HepG2 (cell line): ENCODE results near the gene DDAH2. TPM values are rescaled to one million over a fixed set of nuclear protein-coding genes. Genes with fewer than 3 reads are reported as not detected.

Experiments
- CCDC6 ChIP-seq: sonication (generic); formaldehyde crosslinking; IDR thresholded peaks from 2 replicates; pipeline ENCODE4 v1.8.1; 2022; ENCODE audit warnings: mild to moderate bottlenecking, missing genetic modification reagents, moderate library complexity
- CREBL2 ChIP-seq: sonication (generic); formaldehyde crosslinking; IDR thresholded peaks from 2 replicates; pipeline ENCODE4 v1.8.1; 2023; ENCODE audit warnings: missing genetic modification reagents, mild to moderate bottlenecking, borderline replicate concordance
- DDIT3 ChIP-seq: sonication (generic); formaldehyde crosslinking; IDR thresholded peaks from 2 replicates; pipeline ENCODE4 v1.4.0; 2020; ENCODE audit warnings: mild to moderate bottlenecking, missing genetic modification reagents
- FOXJ3 ChIP-seq: sonication (generic); formaldehyde crosslinking; IDR thresholded peaks from 2 replicates; pipeline ENCODE4 v1.4.0; 2020; ENCODE audit warnings: missing genetic modification reagents, mild to moderate bottlenecking, borderline replicate concordance
- HNRNPH1 ChIP-seq: fragments of 200-400 bp; formaldehyde crosslinking; optimal IDR thresholded peaks from 2 replicates; pipeline ENCODE3; 2017; ENCODE audit warnings: mild to moderate bottlenecking, low read depth, low read length
- NR2C2 ChIP-seq: sonication (generic); formaldehyde crosslinking; IDR thresholded peaks from 2 replicates; pipeline ENCODE4 v1.4.0; 2020; ENCODE audit warnings: missing genetic modification reagents, mild to moderate bottlenecking, moderate library complexity, borderline replicate concordance
- PRMT3 ChIP-seq: sonication (generic); formaldehyde crosslinking; IDR thresholded peaks from 2 replicates; pipeline ENCODE4 v1.8.1; 2022; ENCODE audit warnings: low read depth, mild to moderate bottlenecking, moderate library complexity, missing genetic modification reagents, borderline replicate concordance
- RFX1 ChIP-seq: fragments of 450-650 bp; IDR thresholded peaks from 2 replicates; pipeline ENCODE4 v1.6.1; 2017
- SCMH1 ChIP-seq: sonication (generic); formaldehyde crosslinking; IDR thresholded peaks from 2 replicates; pipeline ENCODE4 v1.9.0; 2021; ENCODE audit warnings: missing genetic modification reagents, mild to moderate bottlenecking, borderline replicate concordance
- ZBTB20 ChIP-seq: sonication (generic); formaldehyde crosslinking; IDR thresholded peaks from 2 replicates; pipeline ENCODE4 v1.8.1; 2023; ENCODE audit warnings: missing genetic modification reagents, low read depth, mild to moderate bottlenecking, borderline replicate concordance
- ZBTB34 ChIP-seq: sonication (generic); formaldehyde crosslinking; IDR thresholded peaks from 2 replicates; pipeline ENCODE4 v1.8.0; 2022; ENCODE audit warnings: mild to moderate bottlenecking, missing genetic modification reagents
- ZBTB42 ChIP-seq: sonication (generic); formaldehyde crosslinking; IDR thresholded peaks from 2 replicates; pipeline ENCODE4 v1.5.0; 2020; ENCODE audit warnings: mild to moderate bottlenecking, missing genetic modification reagents
- ZKSCAN1 ChIP-seq: fragments of 150-350 bp; IDR thresholded peaks from 2 replicates; pipeline ENCODE4 v1.6.1; 2014; ENCODE audit warnings: low read length
- ZNF121 ChIP-seq: sonication (generic); formaldehyde crosslinking; IDR thresholded peaks from 2 replicates; pipeline ENCODE4 v1.5.0; 2020; ENCODE audit warnings: mild to moderate bottlenecking, missing genetic modification reagents
- ZNF441 ChIP-seq: sonication (generic); formaldehyde crosslinking; IDR thresholded peaks from 2 replicates; pipeline ENCODE4 v1.7.0; 2021; ENCODE audit warnings: missing genetic modification reagents, borderline replicate concordance
- ZNF446 ChIP-seq: sonication (generic); formaldehyde crosslinking; IDR thresholded peaks from 2 replicates; pipeline ENCODE4 v1.5.0; 2020; ENCODE audit warnings: mild to moderate bottlenecking, missing genetic modification reagents
- ZNF510 ChIP-seq: sonication (generic); formaldehyde crosslinking; IDR thresholded peaks from 2 replicates; pipeline ENCODE4 v1.4.0; 2020; ENCODE audit warnings: low read depth, mild to moderate bottlenecking, missing genetic modification reagents
- ZNF558 ChIP-seq: sonication (generic); formaldehyde crosslinking; IDR thresholded peaks from 2 replicates; pipeline ENCODE4 v1.9.0; 2022; ENCODE audit warnings: mild to moderate bottlenecking, missing genetic modification reagents, borderline replicate concordance
- ZNF570 ChIP-seq: sonication (generic); formaldehyde crosslinking; IDR thresholded peaks from 2 replicates; pipeline ENCODE4 v1.4.0; 2020; ENCODE audit warnings: mild to moderate bottlenecking, missing genetic modification reagents, borderline replicate concordance
- ZNF589 ChIP-seq: sonication (generic); formaldehyde crosslinking; conservative IDR thresholded peaks from 2 replicates; pipeline ENCODE4 v1.8.0; 2022; ENCODE audit warnings: mild to moderate bottlenecking, moderate library complexity, missing genetic modification reagents
- ZNF878 ChIP-seq: sonication (generic); formaldehyde crosslinking; IDR thresholded peaks from 2 replicates; pipeline ENCODE4 v1.8.1; 2023; ENCODE audit warnings: mild to moderate bottlenecking, missing genetic modification reagents, moderate library complexity
- polyA plus RNA-seq, 8 experiments: library from polyadenylated mRNA; depleted of rRNA in 3 of 8; stranded (reverse) in 7 of 8; unstranded in 1 of 8; fragments of >200 nt; fragmentation: Illumina TruSeq in 4 of 8; extraction: Trizol in 4 of 8; gene quantifications; 2 replicates each; pipeline versions ENCODE4 v1.2.1 to v1.2.3, GENCODE V29; 2011 to 2016; ENCODE audit warnings: low read depth in 4 of 8, missing spikeins in 1 of 8, mixed read lengths in 1 of 8; ENCODE audit not compliant: insufficient read depth in 1 of 8
- total RNA-seq, 5 experiments: library from RNA; depleted of rRNA; stranded (reverse); fragments of >200 nt; fragmentation: Illumina TruSeq; extraction: Trizol; gene quantifications; 2 replicates each; pipeline ENCODE4 v1.2.3, GENCODE V29; 2016; ENCODE audit warnings: low read depth in 1 of 5
- TF ChIP-seq, protein P1 (sequence below): sonication (generic); formaldehyde crosslinking; IDR thresholded peaks from 2 replicates; pipeline ENCODE4 v1.5.0; 2020; ENCODE audit warnings: mild to moderate bottlenecking, missing genetic modification reagents, moderate library complexity
- TF ChIP-seq, protein P2 (sequence below): sonication (generic); formaldehyde crosslinking; conservative IDR thresholded peaks from 2 replicates; pipeline ENCODE4 v1.4.0; 2020; ENCODE audit warnings: mild to moderate bottlenecking, missing genetic modification reagents, moderate library complexity

The DDAH2 gene
- total and polyA plus RNA-seq, 2 of the 13 experiments (the other 11 are each of a cell fraction or from before 2014, with no cell fraction given) = 16.4 to 21.1 TPM

DNA sequence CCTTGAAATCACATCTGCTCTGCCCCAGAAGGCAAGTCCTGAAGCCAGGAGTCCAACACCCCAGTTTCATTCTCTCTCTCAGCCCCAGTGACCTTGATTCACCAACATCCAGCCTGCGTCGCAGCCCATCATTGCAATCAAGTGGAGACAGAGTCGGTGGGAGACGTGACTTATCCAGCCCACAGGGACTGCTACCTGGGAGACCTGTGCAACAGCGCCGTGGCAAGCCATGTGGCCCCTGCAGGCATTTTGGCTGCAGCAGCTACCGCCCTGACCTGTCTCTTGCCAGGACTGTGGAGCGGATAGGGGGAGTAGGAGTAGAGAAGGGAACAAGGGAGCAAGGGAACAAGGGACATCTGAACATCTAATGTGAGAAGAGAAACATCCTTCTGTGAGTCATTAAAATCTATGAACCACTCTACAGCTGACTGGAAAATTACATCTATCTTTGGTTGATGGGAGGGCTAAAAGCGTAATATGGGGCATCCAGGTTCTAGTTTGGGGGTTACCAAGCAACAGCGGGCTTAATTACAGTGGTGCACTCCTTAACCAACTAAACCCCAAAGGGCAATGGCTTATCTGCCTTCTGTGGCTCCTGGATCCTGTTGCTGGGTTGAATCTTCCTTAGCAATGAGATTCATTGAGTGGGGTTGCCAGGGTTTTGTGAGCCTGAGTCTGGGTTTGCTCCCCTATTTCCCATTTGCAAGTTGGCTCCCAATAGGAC lies 11.4 kb downstream of the DDAH2 start (continued):
- 0 out of 2 replicates have a peak, but pooled peaks have one; percentile 29 for TF ChIP-seq ZBTB34 (CRISPR knock-in tag)
- TF ChIP-seq ZNF121 = no peak
- TF ChIP-seq ZNF510 = no peak
- no peak for TF ChIP-seq SCMH1 (CRISPR knock-in tag)
- TF ChIP-seq ZNF446 (CRISPR knock-in tag) = no peak
- no peak for TF ChIP-seq PRMT3 (CRISPR knock-in tag)
- no peak for TF ChIP-seq NR2C2 (CRISPR knock-in tag)
- no peak for TF ChIP-seq ZNF878 (CRISPR knock-in tag)
- no peak for TF ChIP-seq HNRNPH1
- TF ChIP-seq ZNF441 (CRISPR knock-in tag) = no peak
- no peak for TF ChIP-seq CREBL2 (CRISPR knock-in tag)
- TF ChIP-seq RFX1 = no peak
- TF ChIP-seq, protein P1, sequence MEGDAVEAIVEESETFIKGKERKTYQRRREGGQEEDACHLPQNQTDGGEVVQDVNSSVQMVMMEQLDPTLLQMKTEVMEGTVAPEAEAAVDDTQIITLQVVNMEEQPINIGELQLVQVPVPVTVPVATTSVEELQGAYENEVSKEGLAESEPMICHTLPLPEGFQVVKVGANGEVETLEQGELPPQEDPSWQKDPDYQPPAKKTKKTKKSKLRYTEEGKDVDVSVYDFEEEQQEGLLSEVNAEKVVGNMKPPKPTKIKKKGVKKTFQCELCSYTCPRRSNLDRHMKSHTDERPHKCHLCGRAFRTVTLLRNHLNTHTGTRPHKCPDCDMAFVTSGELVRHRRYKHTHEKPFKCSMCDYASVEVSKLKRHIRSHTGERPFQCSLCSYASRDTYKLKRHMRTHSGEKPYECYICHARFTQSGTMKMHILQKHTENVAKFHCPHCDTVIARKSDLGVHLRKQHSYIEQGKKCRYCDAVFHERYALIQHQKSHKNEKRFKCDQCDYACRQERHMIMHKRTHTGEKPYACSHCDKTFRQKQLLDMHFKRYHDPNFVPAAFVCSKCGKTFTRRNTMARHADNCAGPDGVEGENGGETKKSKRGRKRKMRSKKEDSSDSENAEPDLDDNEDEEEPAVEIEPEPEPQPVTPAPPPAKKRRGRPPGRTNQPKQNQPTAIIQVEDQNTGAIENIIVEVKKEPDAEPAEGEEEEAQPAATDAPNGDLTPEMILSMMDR (CRISPR knock-in tag) = peak; percentile 83
- no peak for TF ChIP-seq ZKSCAN1
- TF ChIP-seq ZBTB42 (CRISPR knock-in tag) = no peak
- no peak for TF ChIP-seq ZBTB20
- no peak for TF ChIP-seq DDIT3
- TF ChIP-seq ZNF558 = no peak
- TF ChIP-seq ZNF589 (CRISPR knock-in tag) = no peak
- TF ChIP-seq ZNF570 (CRISPR knock-in tag) = no peak
- TF ChIP-seq, protein P2, sequence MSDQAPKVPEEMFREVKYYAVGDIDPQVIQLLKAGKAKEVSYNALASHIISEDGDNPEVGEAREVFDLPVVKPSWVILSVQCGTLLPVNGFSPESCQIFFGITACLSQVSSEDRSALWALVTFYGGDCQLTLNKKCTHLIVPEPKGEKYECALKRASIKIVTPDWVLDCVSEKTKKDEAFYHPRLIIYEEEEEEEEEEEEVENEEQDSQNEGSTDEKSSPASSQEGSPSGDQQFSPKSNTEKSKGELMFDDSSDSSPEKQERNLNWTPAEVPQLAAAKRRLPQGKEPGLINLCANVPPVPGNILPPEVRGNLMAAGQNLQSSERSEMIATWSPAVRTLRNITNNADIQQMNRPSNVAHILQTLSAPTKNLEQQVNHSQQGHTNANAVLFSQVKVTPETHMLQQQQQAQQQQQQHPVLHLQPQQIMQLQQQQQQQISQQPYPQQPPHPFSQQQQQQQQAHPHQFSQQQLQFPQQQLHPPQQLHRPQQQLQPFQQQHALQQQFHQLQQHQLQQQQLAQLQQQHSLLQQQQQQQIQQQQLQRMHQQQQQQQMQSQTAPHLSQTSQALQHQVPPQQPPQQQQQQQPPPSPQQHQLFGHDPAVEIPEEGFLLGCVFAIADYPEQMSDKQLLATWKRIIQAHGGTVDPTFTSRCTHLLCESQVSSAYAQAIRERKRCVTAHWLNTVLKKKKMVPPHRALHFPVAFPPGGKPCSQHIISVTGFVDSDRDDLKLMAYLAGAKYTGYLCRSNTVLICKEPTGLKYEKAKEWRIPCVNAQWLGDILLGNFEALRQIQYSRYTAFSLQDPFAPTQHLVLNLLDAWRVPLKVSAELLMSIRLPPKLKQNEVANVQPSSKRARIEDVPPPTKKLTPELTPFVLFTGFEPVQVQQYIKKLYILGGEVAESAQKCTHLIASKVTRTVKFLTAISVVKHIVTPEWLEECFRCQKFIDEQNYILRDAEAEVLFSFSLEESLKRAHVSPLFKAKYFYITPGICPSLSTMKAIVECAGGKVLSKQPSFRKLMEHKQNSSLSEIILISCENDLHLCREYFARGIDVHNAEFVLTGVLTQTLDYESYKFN (CRISPR knock-in tag) = no peak
- TF ChIP-seq CCDC6 (CRISPR knock-in tag) = no peak
- TF ChIP-seq FOXJ3 (CRISPR knock-in tag) = no peak
